GM18517 (cell line): ENCODE measurements around the gene PARD3B.

Experiments used
- ATAC-seq: cut with Tn5 transposase; IDR thresholded peaks from one replicate; pipeline ENCODE4 v1.9.1; 2021; ENCODE audit warnings: mild to moderate bottlenecking, moderate library complexity; ENCODE audit not compliant: unreplicated experiment

Gene PARD3B

GRCh38 chr2:204880928-204881327, 335.7 kb downstream of the PARD3B start:
- no peak for ATAC-seq

GRCh38 chr2:204881655-204882054, 336.4 kb downstream of the PARD3B start:
- ATAC-seq: no peak

GRCh38 chr2:204885747-204886146, 340.5 kb downstream of the PARD3B start:
- no peak for ATAC-seq

- ATAC-seq: no peak
These were observed 341.4 kb downstream of the PARD3B start for GRCh38 chr2:204886713-204887112.

- no peak for ATAC-seq
These were observed 342.9 kb downstream of the PARD3B start for GRCh38 chr2:204888222-204888621.

- ATAC-seq: no peak
These were observed 345.4 kb downstream of the PARD3B start for GRCh38 chr2:204890680-204891079.

GRCh38 chr2:204891739-204892138, 346.5 kb downstream of the PARD3B start:
- no peak for ATAC-seq

GRCh38 chr2:204892506-204893255, 347.4 kb downstream of the PARD3B start:
- no peak for ATAC-seq

- ATAC-seq: no peak
These were observed 350.9 kb downstream of the PARD3B start for GRCh38 chr2:204896146-204896545.

- ATAC-seq: no peak
These were observed 352.3 kb downstream of the PARD3B start for GRCh38 chr2:204897561-204897960.

GRCh38 chr2:204898928-204899640, 353.8 kb downstream of the PARD3B start:
- ATAC-seq: no peak

GRCh38 chr2:204899983-204900382, 354.7 kb downstream of the PARD3B start:
- ATAC-seq: no peak

- no peak for ATAC-seq
These were observed 355.2 kb downstream of the PARD3B start for GRCh38 chr2:204900487-204900886.

GRCh38 chr2:204900910-204901309, 355.6 kb downstream of the PARD3B start:
- ATAC-seq: no peak

GRCh38 chr2:204901591-204901990, 356.3 kb downstream of the PARD3B start:
- ATAC-seq: no peak

GRCh38 chr2:204909791-204910190, 364.5 kb downstream of the PARD3B start:
- no peak for ATAC-seq

- ATAC-seq: no peak
These were observed 368.0 kb downstream of the PARD3B start for GRCh38 chr2:204913312-204913711.

- ATAC-seq: no peak
These were observed 368.7 kb downstream of the PARD3B start for GRCh38 chr2:204913854-204914464.

GRCh38 chr2:204914708-204915107, 369.4 kb downstream of the PARD3B start:
- ATAC-seq: no peak

- no peak for ATAC-seq
These were observed 371.9 kb downstream of the PARD3B start for GRCh38 chr2:204917089-204917701.

- no peak for ATAC-seq
These were observed 375.5 kb downstream of the PARD3B start for GRCh38 chr2:204920776-204921175.

GRCh38 chr2:204923957-204924356, 378.7 kb downstream of the PARD3B start:
- ATAC-seq: no peak
